Stimulated activated naive CD8-positive, alpha-beta T cell treated with anti-CD3 and anti-CD28 coated beads, Interleukin-15, amount 100 ng/mL, for 72 hours (primary cell): ENCODE data around the gene SLIT3.

Experiments
- ATAC-seq: fragments of 150-1000 bp; cut with Tn5 transposase; 2 replicates; pipeline ENCODE4 v1.10.0; 2021; ENCODE audit warnings: mild to moderate bottlenecking, moderate library complexity
- DNase-seq, 2 donors: peaks; one replicate each; pipeline ENCODE4 v3.0.0; 2021 to 2022
- H3K27ac Mint-ChIP-seq, 2 donors: one replicate each; pipeline ENCODE4 v1.8.0; 2022; ENCODE audit warnings: mild to moderate bottlenecking in 2 of 2, mixed read lengths in 2 of 2, moderate library complexity in 2 of 2
- H3K27me3 Mint-ChIP-seq: one replicate; pipeline ENCODE4 v1.8.0; 2022; ENCODE audit warnings: mixed read lengths
- H3K4me1 Mint-ChIP-seq: one replicate; pipeline ENCODE4 v1.8.0; 2022; ENCODE audit warnings: mild to moderate bottlenecking, mixed read lengths
- H3K4me3 Mint-ChIP-seq, 2 donors: one replicate each; pipeline ENCODE4 v1.8.0; 2022; ENCODE audit warnings: mild to moderate bottlenecking in 2 of 2, mixed read lengths in 2 of 2, moderate library complexity in 1 of 2
- H3K9me3 Mint-ChIP-seq, 2 donors: one replicate each; pipeline ENCODE4 v1.8.0; 2022; ENCODE audit warnings: mixed read lengths in 2 of 2

Gene SLIT3

DNA sequence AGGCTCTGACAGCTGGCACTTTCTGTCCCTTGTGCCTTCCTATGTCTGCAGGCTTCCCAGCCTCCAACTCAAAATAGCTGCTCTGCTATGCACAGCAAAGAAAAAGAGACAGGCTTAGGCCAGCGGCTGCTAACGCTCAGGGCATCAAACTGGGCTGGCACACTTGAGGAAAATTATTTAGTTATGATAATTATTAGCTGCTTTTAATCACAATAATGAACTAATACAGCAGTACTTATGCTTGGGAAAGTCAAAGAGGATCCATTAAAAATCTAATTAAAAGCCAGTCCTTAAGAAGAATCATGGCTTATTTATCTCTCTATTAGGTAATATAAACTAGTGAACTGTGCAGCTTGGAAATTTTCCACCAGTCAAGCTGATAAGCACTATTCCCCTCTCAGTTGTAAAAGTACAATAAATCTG lies 233.2 kb downstream of the SLIT3 start:
- ATAC-seq (no peak), DNase-seq (no peak)
- H3K9me3 Mint-ChIP-seq: no peaks in the 10 kb centered on the region
- H3K27me3 Mint-ChIP-seq: peaks cover 39% of the 10 kb centered on the region
- H3K4me1 Mint-ChIP-seq: no peaks in the 10 kb centered on the region
- no peak overlapping the region for H3K4me3 Mint-ChIP-seq
- H3K27ac Mint-ChIP-seq: no peak overlapping the region

DNA sequence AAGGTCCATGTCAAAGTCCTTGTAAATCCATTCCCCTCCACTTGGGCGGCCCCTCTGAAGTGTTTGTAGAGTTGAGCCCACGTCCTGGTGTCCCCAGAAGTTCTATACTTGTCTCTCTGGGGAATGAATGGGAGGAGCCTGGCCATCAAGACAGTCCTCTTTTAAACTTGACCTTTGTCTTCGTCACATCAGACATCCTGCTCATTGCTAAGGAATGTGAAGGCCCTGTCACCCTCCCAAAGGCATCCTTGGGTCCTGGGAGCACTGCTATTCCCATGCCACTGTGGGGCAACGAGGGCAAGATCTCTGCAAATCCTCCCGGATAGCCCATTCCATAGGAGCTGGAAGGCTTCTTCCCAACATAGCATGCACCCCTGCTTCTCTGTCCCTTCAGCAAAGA lies 235.5 kb downstream of the SLIT3 start:
- H3K27ac Mint-ChIP-seq: no peak overlapping the region
- H3K4me1 Mint-ChIP-seq: no peaks in the 10 kb centered on the region
- ATAC-seq: no peak
- H3K4me3 Mint-ChIP-seq: no peak overlapping the region
- no peak for DNase-seq
- H3K9me3 Mint-ChIP-seq: no peaks in the 10 kb centered on the region
- peaks cover 39% of the 10 kb centered on the region for H3K27me3 Mint-ChIP-seq

DNA sequence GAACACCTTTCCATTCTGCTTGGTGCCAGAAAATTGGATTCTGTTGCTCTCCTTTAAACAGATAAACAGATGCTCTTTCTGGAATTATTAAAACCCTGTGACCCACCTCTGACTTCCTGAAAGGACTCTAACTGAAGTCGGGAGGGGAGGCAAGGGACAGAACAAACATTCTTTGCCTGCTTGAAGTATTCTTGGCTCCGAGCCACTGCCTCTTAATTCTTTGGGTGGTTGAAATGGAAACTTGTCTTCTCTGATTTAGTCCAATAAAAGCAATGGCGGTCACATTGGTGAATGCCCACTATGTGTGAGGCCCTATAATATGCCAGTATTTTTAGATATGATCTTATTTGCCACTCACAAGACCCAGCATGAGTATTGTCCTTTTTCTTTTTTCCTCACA lies 236.8 kb downstream of the SLIT3 start:
- ATAC-seq (no peak), DNase-seq (no peak)
- no peak overlapping the region for H3K4me3 Mint-ChIP-seq
- peaks cover 28% of the 10 kb centered on the region for H3K27me3 Mint-ChIP-seq
- no peak overlapping the region for H3K27ac Mint-ChIP-seq
- H3K4me1 Mint-ChIP-seq: no peaks in the 10 kb centered on the region
- H3K9me3 Mint-ChIP-seq: no peaks in the 10 kb centered on the region

DNA sequence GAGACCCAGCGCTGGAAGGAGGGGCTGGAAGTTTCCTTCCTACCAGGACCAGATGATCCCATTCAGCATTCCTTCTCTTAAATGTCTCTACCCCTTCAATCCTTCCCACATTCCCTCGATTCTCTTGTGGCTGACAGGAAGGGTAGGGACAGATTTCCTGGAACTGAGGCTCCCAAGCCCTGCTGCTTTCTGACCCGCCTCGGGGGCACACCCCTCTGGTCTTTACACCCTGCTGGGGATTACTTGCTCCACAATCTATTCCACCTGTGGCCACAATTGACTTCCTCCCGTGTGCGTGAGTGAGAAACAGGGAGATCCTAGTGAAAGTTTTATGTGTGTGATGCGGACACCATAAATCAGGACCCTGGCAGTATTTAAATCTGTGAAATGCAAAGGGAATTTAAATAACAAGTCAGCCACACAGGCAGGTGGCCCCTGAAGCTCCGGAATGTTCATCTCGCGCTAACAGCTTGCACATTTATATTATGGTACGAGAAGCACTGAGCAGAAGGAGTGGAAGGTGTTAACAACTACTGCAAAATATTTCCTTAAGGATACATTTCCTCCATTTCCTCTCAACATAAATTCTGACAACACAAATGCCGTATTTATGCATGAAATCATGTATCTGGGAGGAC lies 237.5 kb downstream of the SLIT3 start:
- H3K9me3 Mint-ChIP-seq: no peaks in the 10 kb centered on the region
- peaks cover 26% of the 10 kb centered on the region for H3K27me3 Mint-ChIP-seq
- no peaks in the 10 kb centered on the region for H3K4me1 Mint-ChIP-seq
- H3K27ac Mint-ChIP-seq: no peak overlapping the region
- ATAC-seq (no peak), DNase-seq (no peak)
- H3K4me3 Mint-ChIP-seq: no peak overlapping the region

DNA sequence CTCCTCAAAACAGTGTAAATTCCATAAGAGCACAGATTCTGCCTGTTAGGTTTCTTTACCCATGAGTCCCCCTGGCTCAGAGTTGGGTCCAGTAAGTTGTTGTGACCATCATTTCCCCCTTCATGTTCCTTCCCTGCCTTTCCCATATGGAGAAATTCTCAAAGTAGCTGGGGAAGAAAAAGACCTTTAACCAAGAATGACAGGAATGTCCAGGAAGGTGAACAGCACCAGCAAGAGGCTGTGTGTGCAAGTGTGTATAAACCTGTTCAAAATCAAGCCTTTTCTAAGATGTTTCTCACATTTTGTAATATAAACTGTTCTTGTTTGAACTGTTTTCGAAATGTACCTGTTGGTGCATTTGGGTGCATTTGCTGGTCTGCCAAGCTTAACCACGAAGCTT lies 238.2 kb downstream of the SLIT3 start:
- H3K4me1 Mint-ChIP-seq: no peaks in the 10 kb centered on the region
- no peak overlapping the region for H3K4me3 Mint-ChIP-seq
- H3K27ac Mint-ChIP-seq: no peak overlapping the region
- DNase-seq: no peak
- no peaks in the 10 kb centered on the region for H3K9me3 Mint-ChIP-seq
- H3K27me3 Mint-ChIP-seq: peaks cover 26% of the 10 kb centered on the region
- ATAC-seq: no peak

DNA sequence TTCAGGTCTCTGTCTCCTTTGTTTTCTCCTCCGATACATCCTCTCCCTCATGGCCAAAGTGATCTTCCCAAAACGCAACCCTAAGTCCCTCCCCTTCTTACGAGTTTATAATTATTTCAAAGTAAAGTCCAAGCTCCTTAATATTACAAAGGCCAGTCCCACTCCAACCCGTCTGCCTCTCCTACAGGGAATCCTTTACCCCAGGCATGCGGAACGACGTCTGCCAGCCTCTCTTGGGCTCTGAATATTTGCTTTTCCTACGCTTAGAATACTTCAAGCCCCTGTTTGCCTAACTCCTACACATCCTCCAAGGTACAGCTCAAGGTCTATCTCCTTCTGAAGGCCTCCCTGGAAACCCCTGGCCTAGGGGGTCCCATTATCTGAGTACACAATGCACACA lies 246.4 kb downstream of the SLIT3 start:
- ATAC-seq (no peak), DNase-seq (no peak)
- peaks cover 18% of the 10 kb centered on the region for H3K27me3 Mint-ChIP-seq
- no peak overlapping the region for H3K4me3 Mint-ChIP-seq
- H3K27ac Mint-ChIP-seq: no peak overlapping the region
- H3K4me1 Mint-ChIP-seq: no peaks in the 10 kb centered on the region
- no peaks in the 10 kb centered on the region for H3K9me3 Mint-ChIP-seq

DNA sequence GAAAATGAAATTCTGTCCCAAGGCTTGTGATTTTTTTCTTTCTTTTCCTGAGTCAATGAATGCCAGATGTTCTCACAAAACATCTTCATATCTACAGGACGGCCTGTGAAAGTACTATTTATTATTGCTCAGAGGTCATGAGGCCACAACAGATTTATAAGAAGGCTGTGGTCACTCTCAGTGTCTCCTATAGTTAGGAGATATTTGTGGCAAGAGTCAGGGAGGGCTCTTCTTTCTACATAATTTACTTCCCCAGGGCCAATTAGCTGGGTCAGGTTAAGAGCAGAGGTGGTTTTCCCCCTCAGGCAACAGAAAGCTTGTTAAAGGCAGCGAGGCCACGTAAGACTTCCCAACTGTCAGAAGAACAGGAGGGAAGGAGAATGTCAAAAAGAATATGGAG lies 248.7 kb downstream of the SLIT3 start:
- ATAC-seq: no peak
- Mint-ChIP-seq H3K4me3 (no peak overlapping the region), H3K4me1 (no peaks in the 10 kb centered on the region), H3K9me3 (no peaks in the 10 kb centered on the region), H3K27me3 (peaks cover 18% of the 10 kb centered on the region), H3K27ac (no peak overlapping the region)
- no peak for DNase-seq

DNA sequence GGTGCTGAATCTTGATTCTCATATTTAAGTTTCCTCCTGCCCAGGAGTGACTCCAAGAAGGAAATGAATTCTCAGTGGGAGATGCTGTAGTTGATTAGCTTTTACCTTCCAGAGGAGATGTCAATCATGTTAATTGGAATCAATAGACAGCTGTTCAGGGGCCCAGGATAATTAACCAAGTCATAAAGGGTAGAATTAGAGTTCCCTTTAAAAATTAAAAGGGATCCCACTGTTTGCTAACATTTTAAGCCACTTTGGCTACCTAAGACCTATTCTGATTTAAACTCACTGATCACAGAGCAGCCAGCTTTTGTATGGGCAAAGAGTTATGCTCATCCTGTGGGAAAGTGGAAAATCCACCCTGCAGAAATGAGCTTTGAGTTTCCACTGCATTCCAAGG lies 249.6 kb downstream of the SLIT3 start:
- H3K27me3 Mint-ChIP-seq: peaks cover 18% of the 10 kb centered on the region
- ATAC-seq (no peak), DNase-seq (no peak)
- no peaks in the 10 kb centered on the region for H3K9me3 Mint-ChIP-seq
- no peak overlapping the region for H3K4me3 Mint-ChIP-seq
- H3K27ac Mint-ChIP-seq: no peak overlapping the region
- H3K4me1 Mint-ChIP-seq: no peaks in the 10 kb centered on the region

DNA sequence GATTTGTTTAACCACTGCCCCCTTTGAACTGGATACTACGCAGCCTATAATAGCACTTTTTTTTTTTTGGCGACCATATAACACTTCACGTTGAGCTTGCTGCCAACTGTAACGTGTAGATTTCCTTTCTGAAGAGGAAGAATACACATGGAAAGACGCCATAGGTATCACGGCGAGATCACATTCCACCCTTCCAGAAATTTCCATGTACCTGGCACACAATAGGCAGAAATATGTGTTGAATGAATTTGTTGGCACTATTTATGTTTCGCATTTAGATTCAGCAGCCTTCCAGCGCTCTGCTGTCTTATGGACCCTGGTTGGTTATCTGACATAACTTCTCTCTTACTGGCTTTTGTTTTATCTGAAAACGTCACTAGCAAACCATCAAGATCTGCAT lies 250.3 kb downstream of the SLIT3 start:
- peaks cover 18% of the 10 kb centered on the region for H3K27me3 Mint-ChIP-seq

DNA sequence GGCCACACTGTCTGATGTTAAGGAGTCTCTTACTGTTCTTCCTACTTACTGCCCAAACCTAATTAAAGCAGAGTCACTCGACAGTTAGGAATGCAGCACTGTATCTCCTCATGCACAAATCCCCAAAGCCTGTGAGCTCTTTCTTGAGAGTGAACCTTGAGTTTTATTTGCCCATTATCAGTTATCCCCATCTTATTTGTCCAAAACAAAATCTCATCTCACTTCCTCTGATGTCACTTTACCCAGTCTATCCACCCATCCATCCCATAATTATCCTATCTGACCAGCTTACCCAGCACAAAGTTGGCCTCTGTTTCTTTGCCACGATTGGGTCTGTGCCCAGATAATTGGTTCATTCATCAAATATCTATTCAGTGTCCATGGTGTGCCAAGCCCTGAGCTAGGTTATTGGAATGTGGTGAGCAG lies 250.8 kb downstream of the SLIT3 start:
- ATAC-seq (no peak), DNase-seq (no peak)

More for the DNA sequence above, 250.3 kb downstream of the SLIT3 start:
- ATAC-seq (no peak), DNase-seq (no peak)
- Mint-ChIP-seq H3K4me1 (no peaks in the 10 kb centered on the region), H3K4me3 (no peak overlapping the region), H3K9me3 (no peaks in the 10 kb centered on the region), H3K27ac (no peak overlapping the region)

DNA sequence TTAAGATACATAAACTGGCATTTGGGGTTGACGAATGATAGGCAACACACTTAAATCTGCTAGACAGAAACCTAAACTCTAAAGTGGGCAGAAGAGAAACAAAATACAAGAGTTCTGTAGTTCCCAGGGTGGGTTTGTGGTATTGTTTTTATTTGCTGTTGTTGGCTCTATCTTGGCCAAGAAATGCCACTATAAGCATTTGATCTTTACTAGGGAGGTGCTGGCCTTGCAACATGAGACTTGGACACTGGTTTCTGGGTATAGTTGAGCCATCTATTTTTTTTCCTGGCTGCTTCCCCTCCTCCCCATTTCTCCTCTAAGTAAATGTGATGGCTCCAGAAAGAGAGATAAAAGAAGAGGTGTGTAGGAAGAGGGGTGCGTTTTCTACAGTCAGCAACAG lies 251.2 kb downstream of the SLIT3 start:
- Mint-ChIP-seq H3K4me1 (no peaks in the 10 kb centered on the region), H3K9me3 (no peaks in the 10 kb centered on the region), H3K27ac (no peak overlapping the region), H3K4me3 (no peak overlapping the region), H3K27me3 (peaks cover 9% of the 10 kb centered on the region)
- DNase-seq (no peak), ATAC-seq (no peak)

More for the DNA sequence above, 250.8 kb downstream of the SLIT3 start:
- Mint-ChIP-seq H3K9me3 (no peaks in the 10 kb centered on the region), H3K27ac (no peak overlapping the region), H3K4me3 (no peak overlapping the region), H3K4me1 (no peaks in the 10 kb centered on the region), H3K27me3 (peaks cover 13% of the 10 kb centered on the region)

DNA sequence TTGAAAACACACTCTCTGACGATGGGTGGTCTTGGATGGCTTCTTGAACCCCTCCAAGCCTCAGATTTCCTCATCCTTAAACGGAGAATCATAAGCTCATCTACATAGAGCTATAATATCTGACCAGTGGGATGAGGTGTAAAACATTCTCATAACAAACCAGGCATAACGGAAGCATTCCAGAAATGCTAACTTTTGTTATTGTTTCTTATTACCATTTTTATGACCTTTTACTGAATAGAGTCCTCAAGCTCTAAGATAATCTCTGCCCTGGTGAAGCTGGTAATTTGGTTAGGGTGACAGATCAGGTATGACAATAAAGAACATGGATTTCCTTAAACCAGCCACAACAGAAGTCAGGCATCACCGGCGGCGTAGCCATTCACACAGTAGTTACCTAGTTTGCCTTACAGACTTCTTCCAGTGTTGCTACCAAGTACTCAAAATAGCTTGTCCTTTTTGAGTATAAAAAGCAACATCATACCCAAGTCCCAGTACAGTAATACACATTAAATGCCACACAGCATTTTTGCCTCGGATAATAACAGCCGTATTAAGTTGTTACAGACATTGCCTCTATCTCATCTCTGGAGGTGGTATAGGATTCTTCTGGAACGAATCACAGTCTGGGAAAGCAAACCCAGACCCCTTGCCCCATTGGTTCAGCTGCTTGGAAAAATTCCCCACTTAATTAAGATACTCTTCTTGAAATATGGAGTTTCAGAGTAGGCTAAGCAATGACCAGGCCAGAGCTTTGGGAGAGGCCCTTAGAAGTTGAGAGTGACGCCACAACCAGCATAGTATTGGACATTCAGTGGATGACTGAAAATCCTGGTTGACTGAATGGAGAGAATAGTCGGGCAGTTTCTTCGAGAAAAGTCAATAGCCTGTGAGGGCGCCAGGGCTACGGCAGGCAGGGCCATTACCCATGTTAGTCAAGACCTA lies 252.5 kb downstream of the SLIT3 start:
- H3K4me1 Mint-ChIP-seq: no peaks in the 10 kb centered on the region
- H3K9me3 Mint-ChIP-seq: no peaks in the 10 kb centered on the region
- ATAC-seq (no peak), DNase-seq (no peak)
- H3K27me3 Mint-ChIP-seq: peaks cover 9% of the 10 kb centered on the region
- no peak overlapping the region for H3K4me3 Mint-ChIP-seq
- H3K27ac Mint-ChIP-seq: no peak overlapping the region

DNA sequence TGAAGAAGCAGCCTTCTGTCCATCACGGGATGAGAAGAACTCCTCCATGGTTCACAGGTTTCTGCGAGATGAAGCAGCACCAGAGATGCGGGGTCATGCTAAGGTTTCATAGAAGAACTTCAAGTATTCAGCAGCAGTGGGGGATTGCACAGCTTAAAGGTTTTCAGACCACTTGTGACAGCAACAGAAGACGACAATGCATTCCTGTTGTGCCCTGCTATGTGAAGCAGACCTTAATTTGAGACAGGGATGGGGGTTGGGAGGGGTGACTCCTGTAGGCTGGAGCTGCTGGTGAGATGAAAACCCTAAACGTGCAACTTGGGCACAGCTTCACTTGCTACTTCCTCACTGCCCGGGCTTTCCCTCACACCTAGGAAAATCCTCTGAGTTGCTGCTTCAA lies 256.0 kb downstream of the SLIT3 start:
- H3K27me3 Mint-ChIP-seq: peaks cover 11% of the 10 kb centered on the region
- no peak for ATAC-seq
- H3K4me3 Mint-ChIP-seq: no peak overlapping the region
- no peak overlapping the region for H3K27ac Mint-ChIP-seq
- H3K9me3 Mint-ChIP-seq: no peaks in the 10 kb centered on the region
- no peaks in the 10 kb centered on the region for H3K4me1 Mint-ChIP-seq
- DNase-seq: no peak

DNA sequence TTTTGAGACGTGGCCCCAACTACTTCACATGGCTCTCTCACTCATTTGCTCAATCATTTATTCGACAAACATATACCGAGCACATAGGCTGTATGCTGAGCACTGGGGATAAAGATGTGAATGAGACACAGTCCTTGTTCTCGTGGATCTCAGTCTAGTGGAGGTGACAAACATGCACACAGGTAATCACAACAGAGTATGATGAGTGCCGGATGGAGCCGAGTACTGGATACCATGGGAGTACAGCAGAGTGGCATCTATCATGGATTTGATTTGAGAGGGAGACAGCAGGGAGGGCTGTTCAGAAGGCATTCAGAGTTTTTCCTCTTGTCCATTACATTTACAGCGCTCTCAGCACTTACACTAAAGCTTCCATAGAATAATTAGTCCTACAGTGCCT lies 259.8 kb downstream of the SLIT3 start:
- no peak overlapping the region for H3K4me3 Mint-ChIP-seq
- no peaks in the 10 kb centered on the region for H3K9me3 Mint-ChIP-seq
- no peaks in the 10 kb centered on the region for H3K4me1 Mint-ChIP-seq
- ATAC-seq: no peak
- H3K27ac Mint-ChIP-seq: no peak overlapping the region
- H3K27me3 Mint-ChIP-seq: peaks cover 11% of the 10 kb centered on the region
- no peak for DNase-seq

DNA sequence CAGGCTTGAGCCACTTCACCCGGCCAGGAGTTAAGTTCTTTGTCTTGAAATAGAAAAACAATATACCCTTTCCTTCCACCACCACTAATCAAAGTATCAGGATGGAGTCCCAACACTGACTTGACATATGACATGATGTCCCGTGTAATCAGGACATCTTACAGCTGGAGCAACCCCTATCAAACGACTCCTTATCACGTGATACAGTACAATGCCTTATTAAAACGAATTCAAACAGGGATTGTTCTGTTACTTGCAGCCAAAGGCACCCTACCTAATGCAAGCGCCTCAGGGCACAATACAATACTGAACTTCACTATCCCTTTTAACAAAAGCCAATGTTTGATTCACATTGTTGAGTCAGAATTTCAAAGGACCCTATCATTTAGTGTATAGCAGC lies 261.3 kb downstream of the SLIT3 start:
- no peaks in the 10 kb centered on the region for H3K4me1 Mint-ChIP-seq
- H3K27me3 Mint-ChIP-seq: peaks cover 11% of the 10 kb centered on the region
- no peaks in the 10 kb centered on the region for H3K9me3 Mint-ChIP-seq
- ATAC-seq: no peak
- H3K4me3 Mint-ChIP-seq: no peak overlapping the region
- no peak overlapping the region for H3K27ac Mint-ChIP-seq
- no peak for DNase-seq

DNA sequence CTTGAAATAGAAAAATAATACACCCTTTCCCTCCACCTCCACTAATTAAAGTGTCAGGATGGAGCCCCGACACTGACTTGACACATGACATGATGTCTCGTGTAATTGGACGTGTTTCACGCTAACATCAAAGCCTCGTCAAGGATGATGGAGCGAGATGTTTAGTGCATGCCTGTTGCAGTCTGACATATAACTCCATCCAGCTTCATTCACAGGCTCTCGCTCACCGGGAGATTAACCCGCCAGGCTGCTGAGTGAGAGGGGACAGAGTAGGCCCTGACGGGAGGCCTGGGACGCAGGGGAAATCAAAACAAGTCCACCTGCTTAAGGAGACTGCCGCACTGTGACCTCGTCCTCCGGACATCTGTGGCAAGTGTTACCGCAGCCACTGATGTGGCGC lies 263.5 kb downstream of the SLIT3 start:
- H3K27me3 Mint-ChIP-seq: peaks cover 11% of the 10 kb centered on the region
- no peak overlapping the region for H3K4me3 Mint-ChIP-seq
- ATAC-seq (no peak), DNase-seq (no peak)
- no peaks in the 10 kb centered on the region for H3K4me1 Mint-ChIP-seq
- peaks cover 0 to 4% of the 10 kb centered on the region in 2 donors for H3K9me3 Mint-ChIP-seq
- H3K27ac Mint-ChIP-seq: no peak overlapping the region
